ENCODE measurements around the gene MVD. TPM values are rescaled to one million over a fixed set of nuclear protein-coding genes. Genes with fewer than 3 reads are reported as not detected.

MVD gene
- total RNA-seq, 4 donors from 2014 or later, result 2.4 to 22.1 (median 15.0) TPM

DNA sequence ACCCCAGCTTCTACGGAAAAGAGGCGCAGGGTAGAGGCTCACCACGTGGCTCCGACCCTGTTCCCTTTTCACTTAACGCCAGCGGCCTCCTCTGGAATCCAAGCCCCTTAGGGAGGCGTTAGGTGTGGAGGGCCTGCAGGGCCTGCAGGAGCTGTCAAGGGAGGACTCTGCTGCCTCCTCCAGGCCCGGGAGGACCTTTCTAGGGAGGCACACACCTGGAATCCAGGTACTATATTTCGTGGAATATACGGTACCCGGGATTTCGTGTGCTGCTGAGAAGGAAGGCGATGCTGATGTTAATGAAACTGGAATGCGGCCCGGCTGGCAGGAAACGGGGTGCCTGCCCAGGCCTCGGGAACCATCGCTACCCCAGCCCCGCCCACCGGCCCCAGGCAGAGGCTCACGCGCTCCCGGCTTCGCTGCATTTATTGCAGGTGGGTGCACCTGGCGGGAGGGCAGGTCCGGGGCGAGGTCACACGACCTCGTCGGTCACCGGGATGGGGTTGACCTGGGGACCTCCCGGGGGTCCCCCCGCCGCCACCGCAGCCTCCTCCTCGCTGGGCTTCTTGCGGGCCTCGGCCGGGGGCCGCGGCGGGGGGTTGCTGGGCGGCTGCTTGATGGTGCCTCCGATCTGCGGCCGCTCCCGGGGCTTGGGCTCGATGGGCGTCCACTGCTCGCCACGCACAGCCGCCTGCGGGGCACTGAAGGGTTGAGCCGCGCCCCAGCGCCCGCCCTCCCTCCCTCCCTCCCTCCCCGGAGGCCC, 19.8 kb downstream of the MVD start:
- TF ChIP-seq, protein P1, sequence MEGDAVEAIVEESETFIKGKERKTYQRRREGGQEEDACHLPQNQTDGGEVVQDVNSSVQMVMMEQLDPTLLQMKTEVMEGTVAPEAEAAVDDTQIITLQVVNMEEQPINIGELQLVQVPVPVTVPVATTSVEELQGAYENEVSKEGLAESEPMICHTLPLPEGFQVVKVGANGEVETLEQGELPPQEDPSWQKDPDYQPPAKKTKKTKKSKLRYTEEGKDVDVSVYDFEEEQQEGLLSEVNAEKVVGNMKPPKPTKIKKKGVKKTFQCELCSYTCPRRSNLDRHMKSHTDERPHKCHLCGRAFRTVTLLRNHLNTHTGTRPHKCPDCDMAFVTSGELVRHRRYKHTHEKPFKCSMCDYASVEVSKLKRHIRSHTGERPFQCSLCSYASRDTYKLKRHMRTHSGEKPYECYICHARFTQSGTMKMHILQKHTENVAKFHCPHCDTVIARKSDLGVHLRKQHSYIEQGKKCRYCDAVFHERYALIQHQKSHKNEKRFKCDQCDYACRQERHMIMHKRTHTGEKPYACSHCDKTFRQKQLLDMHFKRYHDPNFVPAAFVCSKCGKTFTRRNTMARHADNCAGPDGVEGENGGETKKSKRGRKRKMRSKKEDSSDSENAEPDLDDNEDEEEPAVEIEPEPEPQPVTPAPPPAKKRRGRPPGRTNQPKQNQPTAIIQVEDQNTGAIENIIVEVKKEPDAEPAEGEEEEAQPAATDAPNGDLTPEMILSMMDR (IDR thresholded peaks at IDR 0.05), result no peak
- TF ChIP-seq POLR2A (IDR thresholded peaks at IDR 0.05), result no peak
- Histone ChIP-seq H3K27me3 (peaks cover 0 to 6% of the 10 kb centered on the region in 2 donors), H3K9me3 (no peaks in the 10 kb centered on the region), H3K36me3 (no peaks in the 10 kb centered on the region), H3K27ac (no peak overlapping the region), H3K4me1 (no peaks in the 10 kb centered on the region), H3K4me3 (no peak overlapping the region)
- intact Hi-C loops (cut with DNase I; ENCODE audit: low total_unique reads), result no loop called here
- no peak for DNase-seq

DNA sequence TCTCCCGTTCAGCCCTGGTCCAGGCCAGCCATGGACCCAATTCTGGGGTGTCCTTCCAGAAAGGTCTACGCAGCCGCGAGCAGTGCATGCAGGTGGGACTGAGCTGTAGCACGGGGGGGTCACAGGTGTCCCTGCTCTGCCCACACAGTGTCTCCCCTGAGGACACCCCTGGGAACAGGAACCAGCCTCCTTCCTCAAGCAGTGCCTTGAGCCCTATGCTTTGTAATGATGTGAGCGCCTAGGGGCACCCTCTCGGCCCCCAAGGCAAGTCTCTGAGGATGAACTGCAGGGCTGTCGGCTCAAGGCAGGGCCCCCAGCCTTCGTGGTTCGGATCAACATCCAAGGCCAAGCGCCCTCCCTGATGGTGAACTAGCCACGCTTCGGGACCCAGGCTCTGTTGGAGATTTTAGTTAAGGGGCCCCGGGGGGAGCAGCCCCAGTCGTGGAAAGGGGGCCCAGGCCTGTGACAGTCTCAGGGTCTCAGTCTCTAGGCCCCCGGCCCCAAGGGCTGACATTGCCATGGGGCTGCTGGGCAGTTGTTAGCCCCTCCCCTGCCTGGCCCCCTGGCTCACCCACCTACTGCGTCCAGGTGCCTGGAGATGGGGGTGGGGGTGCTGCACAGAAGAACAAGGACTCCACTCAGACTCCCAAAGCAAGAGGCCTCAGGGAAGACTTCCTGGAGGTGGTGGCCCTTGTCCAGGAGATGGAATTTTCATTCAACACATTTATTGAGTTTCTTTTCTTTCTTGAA, 22.2 kb downstream of the MVD start:
- TF ChIP-seq, protein P1 (IDR thresholded peaks at IDR 0.05), result no peak
- no peak for TF ChIP-seq POLR2A (IDR thresholded peaks at IDR 0.05)
- Histone ChIP-seq H3K4me3 (no peak overlapping the region), H3K36me3 (no peaks in the 10 kb centered on the region), H3K27ac (no peak overlapping the region), H3K27me3 (peaks cover 0 to 9% of the 10 kb centered on the region in 2 donors), H3K9me3 (no peaks in the 10 kb centered on the region), H3K4me1 (no peaks in the 10 kb centered on the region)
- DNase-seq, result no peak
- intact Hi-C loops (cut with DNase I; ENCODE audit: low total_unique reads), result no loop called here

DNA sequence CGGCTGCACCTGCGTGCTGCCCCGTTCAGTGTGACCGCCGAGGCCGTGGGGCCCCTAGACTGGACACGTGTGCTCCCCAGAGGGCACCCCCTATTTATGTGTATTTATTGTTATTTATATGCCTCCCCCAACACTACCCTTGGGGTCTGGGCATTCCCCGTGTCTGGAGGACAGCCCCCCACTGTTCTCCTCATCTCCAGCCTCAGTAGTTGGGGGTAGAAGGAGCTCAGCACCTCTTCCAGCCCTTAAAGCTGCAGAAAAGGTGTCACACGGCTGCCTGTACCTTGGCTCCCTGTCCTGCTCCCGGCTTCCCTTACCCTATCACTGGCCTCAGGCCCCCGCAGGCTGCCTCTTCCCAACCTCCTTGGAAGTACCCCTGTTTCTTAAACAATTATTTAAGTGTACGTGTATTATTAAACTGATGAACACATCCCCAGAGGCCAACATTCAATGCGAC, 22.8 kb downstream of the MVD start:
- Histone ChIP-seq H3K27ac (no peak overlapping the region), H3K27me3 (peaks cover 0 to 9% of the 10 kb centered on the region in 2 donors), H3K4me1 (peaks cover 0 to 1% of the 10 kb centered on the region in 2 donors), H3K36me3 (no peaks in the 10 kb centered on the region), H3K4me3 (no peak overlapping the region), H3K9me3 (no peaks in the 10 kb centered on the region)
- intact Hi-C loops (cut with DNase I; ENCODE audit: low total_unique reads), result no loop called here
- DNase-seq, result no peak
- TF ChIP-seq, protein P1 (IDR thresholded peaks at IDR 0.05), result no peak

DNA sequence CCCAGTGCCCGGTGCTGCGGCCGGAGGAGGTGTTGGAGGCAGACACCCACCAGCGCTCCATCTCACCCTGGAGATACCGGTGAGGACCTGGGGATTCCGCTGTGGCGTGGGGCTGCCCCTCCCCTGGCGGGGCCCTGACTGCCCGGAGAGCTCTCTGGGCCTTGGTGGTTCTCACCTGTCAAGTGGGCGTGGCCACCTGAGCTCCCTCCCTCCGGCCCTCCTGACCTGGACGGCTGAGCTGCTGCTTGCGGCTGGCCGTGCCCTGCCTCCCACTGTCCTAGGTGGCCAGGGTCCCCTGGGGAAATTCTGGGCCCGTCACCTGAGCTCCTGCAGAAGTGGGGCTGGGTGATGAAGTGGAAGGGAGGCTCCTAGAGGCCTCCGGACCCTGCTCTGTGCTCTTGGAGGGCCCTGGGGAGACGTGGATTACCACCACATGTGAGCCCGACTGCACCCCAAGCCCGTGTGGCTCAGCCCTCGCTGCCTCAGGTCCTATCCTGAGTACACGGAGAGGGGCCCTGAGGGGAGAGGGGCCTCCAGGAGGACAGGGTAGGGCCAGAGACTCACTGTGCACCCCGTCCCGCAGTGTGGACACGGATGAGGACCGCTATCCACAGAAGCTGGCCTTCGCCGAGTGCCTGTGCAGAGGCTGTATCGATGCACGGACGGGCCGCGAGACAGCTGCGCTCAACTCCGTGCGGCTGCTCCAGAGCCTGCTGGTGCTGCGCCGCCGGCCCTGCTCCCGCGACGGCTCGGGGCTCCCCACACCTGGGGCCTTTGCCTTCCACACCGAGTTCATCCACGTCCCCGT, 23.5 kb downstream of the MVD start:
- no peak overlapping the region for H3K27ac ChIP-seq
- TF ChIP-seq POLR2A (IDR thresholded peaks at IDR 0.05), result no peak
- TF ChIP-seq, protein P1 (IDR thresholded peaks at IDR 0.05), result no peak
- no peaks in the 10 kb centered on the region for H3K9me3 ChIP-seq
- no peak for DNase-seq
- peaks cover 0 to 3% of the 10 kb centered on the region in 2 donors for H3K4me1 ChIP-seq
- peaks cover 0 to 9% of the 10 kb centered on the region in 2 donors for H3K27me3 ChIP-seq
- intact Hi-C loops (cut with DNase I; ENCODE audit: low total_unique reads), result no loop called here
- H3K4me3 ChIP-seq, result no peak overlapping the region
- H3K36me3 ChIP-seq, result no peaks in the 10 kb centered on the region
